ENCODE measurements around the gene TACR2.

TACR2 gene

GRCh38 chr10:69416695-69417094 lies at the start of gene TACR2:
Gene TACR2, minus strand, starts transcription at chr10:69416918. Its CDS starts 595 bp downstream, at chr10:69416323.
- no peak within 1 kb of the TSS for H3K4me3 ChIP-seq (ENCODE audit: low read depth, low read length)
- DNase-seq (ENCODE audit: low read depth): no peak
- TF ChIP-seq, protein P1, sequence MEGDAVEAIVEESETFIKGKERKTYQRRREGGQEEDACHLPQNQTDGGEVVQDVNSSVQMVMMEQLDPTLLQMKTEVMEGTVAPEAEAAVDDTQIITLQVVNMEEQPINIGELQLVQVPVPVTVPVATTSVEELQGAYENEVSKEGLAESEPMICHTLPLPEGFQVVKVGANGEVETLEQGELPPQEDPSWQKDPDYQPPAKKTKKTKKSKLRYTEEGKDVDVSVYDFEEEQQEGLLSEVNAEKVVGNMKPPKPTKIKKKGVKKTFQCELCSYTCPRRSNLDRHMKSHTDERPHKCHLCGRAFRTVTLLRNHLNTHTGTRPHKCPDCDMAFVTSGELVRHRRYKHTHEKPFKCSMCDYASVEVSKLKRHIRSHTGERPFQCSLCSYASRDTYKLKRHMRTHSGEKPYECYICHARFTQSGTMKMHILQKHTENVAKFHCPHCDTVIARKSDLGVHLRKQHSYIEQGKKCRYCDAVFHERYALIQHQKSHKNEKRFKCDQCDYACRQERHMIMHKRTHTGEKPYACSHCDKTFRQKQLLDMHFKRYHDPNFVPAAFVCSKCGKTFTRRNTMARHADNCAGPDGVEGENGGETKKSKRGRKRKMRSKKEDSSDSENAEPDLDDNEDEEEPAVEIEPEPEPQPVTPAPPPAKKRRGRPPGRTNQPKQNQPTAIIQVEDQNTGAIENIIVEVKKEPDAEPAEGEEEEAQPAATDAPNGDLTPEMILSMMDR (IDR thresholded peaks at IDR 0.05; ENCODE audit: control insufficient read depth, extremely low read depth, insufficient read depth): no peak

- no peak for DNase-seq (ENCODE audit: low read depth)
- H3K4me3 ChIP-seq (ENCODE audit: low read depth, low read length): no peak overlapping the region
- TF ChIP-seq, protein P1 (IDR thresholded peaks at IDR 0.05; ENCODE audit: control insufficient read depth, extremely low read depth, insufficient read depth): no peak
Measured at GRCh38 chr10:69466158-69466490, 49.4 kb upstream of the TACR2 start.

DNA sequence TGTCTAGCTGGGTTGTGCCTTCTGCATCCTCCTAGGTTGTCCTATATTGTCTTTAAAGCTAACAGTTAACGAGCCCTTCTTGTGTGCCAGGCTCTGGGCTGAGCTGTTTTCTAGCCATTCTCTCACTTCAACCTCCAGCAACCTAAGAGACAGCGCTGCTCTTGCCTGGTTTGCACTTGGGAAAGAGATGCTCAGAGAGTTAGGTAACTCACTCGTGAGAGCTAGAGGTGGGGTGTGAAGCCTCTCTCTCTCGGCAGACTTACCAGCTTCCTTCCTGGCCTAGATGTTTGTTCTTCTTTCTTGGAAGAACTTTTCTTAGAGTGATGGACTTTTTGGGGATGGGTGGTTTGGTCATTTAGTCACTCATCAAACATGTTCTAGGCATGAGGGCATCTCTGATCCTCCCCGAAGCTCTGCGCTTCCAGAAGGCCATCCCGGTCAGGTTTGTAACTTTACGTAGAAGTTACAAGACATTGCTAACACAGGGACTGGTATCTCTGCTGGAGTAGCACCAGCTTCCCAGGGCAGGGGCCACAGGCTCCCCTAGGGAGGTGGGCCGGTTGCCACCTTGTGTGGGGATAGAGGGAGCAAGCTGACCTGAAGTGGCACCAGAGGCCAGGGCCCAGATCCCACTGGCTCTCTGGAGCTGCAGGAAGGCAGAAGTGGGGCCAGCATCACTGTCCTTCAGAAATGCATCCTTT lies 48.9 kb upstream of the TACR2 start:
- DNase-seq (ENCODE audit: low read depth): no peak
- no peak overlapping the region for H3K4me3 ChIP-seq (ENCODE audit: low read depth, low read length)
- TF ChIP-seq, protein P1 (IDR thresholded peaks at IDR 0.05; ENCODE audit: control insufficient read depth, extremely low read depth, insufficient read depth): no peak

GRCh38 chr10:69464801-69465401 lies 48.2 kb upstream of the TACR2 start:
- no peak for DNase-seq (ENCODE audit: low read depth)
- TF ChIP-seq, protein P1 (IDR thresholded peaks at IDR 0.05; ENCODE audit: control insufficient read depth, extremely low read depth, insufficient read depth): no peak
- H3K4me3 ChIP-seq (ENCODE audit: low read depth, low read length): no peak overlapping the region

DNA sequence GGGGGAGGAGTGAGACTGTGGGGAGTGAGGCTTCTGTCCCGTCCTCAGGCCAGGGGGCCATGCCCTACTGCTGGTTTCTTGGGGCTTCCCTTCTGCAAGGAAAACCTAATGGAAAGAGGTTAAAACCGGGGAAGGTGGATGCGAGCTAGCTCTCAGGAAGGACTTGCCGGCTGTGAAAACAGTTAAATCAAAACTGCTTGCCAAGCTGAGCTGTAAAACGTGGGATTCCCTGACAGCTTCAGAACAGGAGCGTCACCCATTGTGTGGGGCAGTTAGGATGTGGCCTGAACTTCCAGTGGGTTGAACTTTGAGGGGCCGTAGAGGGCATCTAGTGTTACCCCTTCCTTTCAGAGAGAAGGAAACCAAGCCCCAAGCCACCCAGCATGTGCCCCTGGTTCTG lies 47.7 kb upstream of the TACR2 start:
- DNase-seq (ENCODE audit: low read depth): no peak
- TF ChIP-seq, protein P1 (IDR thresholded peaks at IDR 0.05; ENCODE audit: control insufficient read depth, extremely low read depth, insufficient read depth): no peak
- H3K4me3 ChIP-seq (ENCODE audit: low read depth, low read length): no peak overlapping the region

- TF ChIP-seq, protein P1 (IDR thresholded peaks at IDR 0.05; ENCODE audit: control insufficient read depth, extremely low read depth, insufficient read depth): no peak
- no peak overlapping the region for H3K4me3 ChIP-seq (ENCODE audit: low read depth, low read length)
- no peak for DNase-seq (ENCODE audit: low read depth)
Measured at GRCh38 chr10:69463886-69464285, 47.2 kb upstream of the TACR2 start.
